IMR-90 (cell line): Measurements from ENCODE around the gene C12orf75. TPM values are rescaled to one million over a fixed set of nuclear protein-coding genes. Genes with fewer than 3 reads are reported as not detected.
A peak's percentile ranks its signal among the peaks of the same experiment; 100 is the strongest.
"Not testable (repeated sequence)": the region's sequence is repeated elsewhere in the genome, so short reads cannot be mapped to it uniquely, and the experiment has no call there.

Experiments
- ATAC-seq: fragments of 200-7000 bp; cut with Tn5 transposase; 2 replicates; pipeline ENCODE4 v1.9.1; 2020; ENCODE audit warnings: low read depth, mild to moderate bottlenecking, moderate library complexity
- BruUV-seq: library from RNA; stranded (reverse); fragments of 400-500 nt; replicated peaks from 2 replicates; lab custom pipeline; 2021; lab: Mats Ljungman, UMichigan
- CTCF ChIA-PET: fragments of 300-600 bp; formaldehyde crosslinking; extraction: SDS; loops from one replicate; lab custom pipeline; 2021; ENCODE audit warnings: antibody characterized with exemption; lab: Yijun Ruan, JAX
- POLR2A ChIA-PET: fragments of 300-600 bp; sonication (Branson Sonifier 250); formaldehyde crosslinking; loops from one replicate; lab custom pipeline; 2022; ENCODE audit warnings: antibody characterized with exemption; ENCODE audit not compliant: unreplicated experiment; lab: Charles Lee
- DNase-seq: peaks from one replicate; pipeline ENCODE4 v3.0.0; 2013
- H2AFZ ChIP-seq: replicated peaks from 2 replicates; pipeline ENCODE3; 2013; ENCODE audit warnings: low read length, mild to moderate bottlenecking; ENCODE audit not compliant: poor library complexity
- H2AK5ac ChIP-seq: 2 replicates; pipeline ENCODE4 v1.6.1; 2013; ENCODE audit warnings: low read depth, low read length, inconsistent platforms
- H2AK9ac ChIP-seq: replicated peaks from 2 replicates; pipeline ENCODE3; 2013; ENCODE audit warnings: mild to moderate bottlenecking, low read depth, low read length, moderate library complexity; ENCODE audit not compliant: poor library complexity
- H2BK120ac ChIP-seq: 2 replicates; pipeline ENCODE4 v1.6.1; 2013; ENCODE audit warnings: low read depth, low read length, inconsistent platforms
- H2BK15ac ChIP-seq: 3 replicates; pipeline ENCODE4 v1.6.1; 2013; ENCODE audit warnings: low read depth, low read length, inconsistent platforms
- H2BK20ac ChIP-seq: 2 replicates; pipeline ENCODE4 v1.6.1; 2013; ENCODE audit warnings: low read depth, mild to moderate bottlenecking, inconsistent platforms, low read length, moderate library complexity
- H2BK5ac ChIP-seq: 2 replicates; pipeline ENCODE4 v1.6.1; 2013; ENCODE audit warnings: mild to moderate bottlenecking, low read depth, low read length, inconsistent platforms; ENCODE audit not compliant: poor library complexity, severe bottlenecking
- H3K14ac ChIP-seq: replicated peaks from 2 replicates; pipeline ENCODE4 v1.6.1; 2013; ENCODE audit warnings: low read depth, low read length, inconsistent platforms
- H3K18ac ChIP-seq: 2 replicates; pipeline ENCODE4 v1.6.1; 2013; ENCODE audit warnings: low read depth, low read length, control low read depth
- H3K23ac ChIP-seq: 2 replicates; pipeline ENCODE4 v1.6.1; 2013; ENCODE audit warnings: low read depth, low read length, inconsistent platforms
- H3K27ac ChIP-seq: 2 replicates; pipeline ENCODE4 v1.5.1; 2013; ENCODE audit warnings: mild to moderate bottlenecking, control low read depth, low read length; ENCODE audit not compliant: insufficient read depth
- H3K27me3 ChIP-seq: 2 replicates; pipeline ENCODE4 v1.6.1; 2013; ENCODE audit warnings: low read length; ENCODE audit not compliant: control insufficient read depth, insufficient read depth
- H3K36me3 ChIP-seq: 2 replicates; pipeline ENCODE4 v1.6.1; 2013; ENCODE audit warnings: low read length, mixed read lengths; ENCODE audit not compliant: control insufficient read depth, insufficient read depth
- H3K4ac ChIP-seq: 2 replicates; pipeline ENCODE4 v1.6.1; 2013; ENCODE audit warnings: low read depth, low read length, inconsistent platforms
- H3K4me1 ChIP-seq: 2 replicates; pipeline ENCODE4 v1.6.1; 2013; ENCODE audit warnings: low read length, mixed read lengths; ENCODE audit not compliant: control insufficient read depth, insufficient read depth
- H3K4me2 ChIP-seq: 2 replicates; pipeline ENCODE4 v1.6.1; 2013; ENCODE audit warnings: low read depth, mild to moderate bottlenecking, control low read depth, low read length, moderate library complexity
- H3K4me3 ChIP-seq: 2 replicates; pipeline ENCODE4 v1.5.1; 2013; ENCODE audit warnings: low read depth, mild to moderate bottlenecking, control low read depth, low read length, moderate library complexity; ENCODE audit not compliant: insufficient read depth
- H3K56ac ChIP-seq: 2 replicates; pipeline ENCODE4 v1.6.1; 2013; ENCODE audit warnings: low read length, inconsistent platforms; ENCODE audit not compliant: insufficient read depth; ENCODE audit errors: extremely low read depth
- H3K79me1 ChIP-seq, 2 experiments: 2 replicates each; pipeline ENCODE4 v1.6.1; 2013; ENCODE audit warnings: low read length in 2 of 2, inconsistent platforms in 1 of 2, low read depth in 1 of 2
- H3K9ac ChIP-seq: 2 replicates; pipeline ENCODE4 v1.6.1; 2013; ENCODE audit warnings: low read depth, low read length, control low read depth
- H3K9me1 ChIP-seq: 2 replicates; pipeline ENCODE4 v1.6.1; 2013; ENCODE audit warnings: low read length, inconsistent platforms; ENCODE audit not compliant: insufficient read depth
- H3K9me3 ChIP-seq: 2 replicates; pipeline ENCODE4 v1.6.1; 2013; ENCODE audit warnings: low read length; ENCODE audit not compliant: control insufficient read depth, insufficient read depth
- H4K20me1 ChIP-seq: 2 replicates; pipeline ENCODE4 v1.6.1; 2013; ENCODE audit warnings: low read length, inconsistent platforms; ENCODE audit not compliant: insufficient read depth
- H4K5ac ChIP-seq: 2 replicates; pipeline ENCODE4 v1.6.1; 2013; ENCODE audit warnings: mild to moderate bottlenecking, low read depth, low read length, control low read depth
- H4K8ac ChIP-seq, 2 experiments: 2 replicates each; pipeline ENCODE4 v1.6.1; 2013; ENCODE audit warnings: low read depth in 2 of 2, low read length in 2 of 2, control low read depth in 1 of 2, inconsistent platforms in 1 of 2
- H4K91ac ChIP-seq: 2 replicates; pipeline ENCODE4 v1.6.1; 2013; ENCODE audit warnings: low read depth, low read length, inconsistent platforms; ENCODE audit not compliant: insufficient read depth
- WGBS, 2 experiments: methylation state at CpG; one replicate each; pipeline versions ENCODE4 v1.1.5 to v1.1.7; 2013; ENCODE audit warnings: missing lambda C conversion rate in 2 of 2; ENCODE audit not compliant: insufficient read length in 1 of 2; ENCODE audit errors: extremely low coverage in 2 of 2; 5-methylcytosine and 5-hydroxymethylcytosine counted together
- dilution Hi-C: fragments of 300-500 bp; cut with HindIII; formaldehyde crosslinking; loops from one replicate; pipeline ENCODE4 v1.14.3; 2018; ENCODE audit warnings: low sequenced_read_pairs; ENCODE audit not compliant: unreplicated experiment
- in situ Hi-C: fragments of 300-500 bp; cut with MboI; formaldehyde crosslinking; loops from 3 replicates; pipeline ENCODE4 v1.14.3; 2019; ENCODE audit warnings: low sequenced_read_pairs, inconsistent platforms, mixed read lengths
- intact Hi-C: fragments of 100-400 bp; cut with micrococcal nuclease; formaldehyde crosslinking; loops from 2 replicates; pipeline ENCODE4 v1.10.0; 2022
- polyA plus RNA-seq, 3 experiments: library from polyadenylated mRNA; depleted of rRNA; stranded (reverse); fragments of >200 nt; gene quantifications; 2 replicates each; pipeline ENCODE4 v1.2.3, GENCODE V29; 2012; ENCODE audit warnings: low replicate concordance in 1 of 3
- total RNA-seq: library from RNA; depleted of rRNA; stranded (reverse); fragments of >200 nt; gene quantifications from 2 replicates; pipeline ENCODE4 v1.2.3, GENCODE V29; 2012

C12orf75 gene
- total and polyA plus RNA-seq, 2 of the 4 experiments (the other 2 are of a cell fraction): 145 to 278 TPM

GRCh38 chr12:105310476-105311085, 19.9 kb upstream of the C12orf75 start:
- DNase-seq, H2BK15ac ChIP-seq, ATAC-seq, H2AFZ ChIP-seq, H3K4me2 ChIP-seq, H3K4me1 ChIP-seq, H3K14ac ChIP-seq, intact Hi-C loops, H4K8ac ChIP-seq, dilution Hi-C loops, in situ Hi-C loops, H3K56ac ChIP-seq, POLR2A ChIA-PET, H3K18ac ChIP-seq, BruUV-seq, H2BK5ac ChIP-seq, CTCF ChIA-PET, H4K20me1 ChIP-seq, H3K4ac ChIP-seq, H3K9me3 ChIP-seq, H2BK20ac ChIP-seq, H3K27ac ChIP-seq, H4K5ac ChIP-seq, H3K79me1 ChIP-seq, H3K9ac ChIP-seq, H4K91ac ChIP-seq, H3K36me3 ChIP-seq, H3K27me3 ChIP-seq, H2AK9ac ChIP-seq, H3K23ac ChIP-seq, H2AK5ac ChIP-seq, H3K4me3 ChIP-seq, H3K9me1 ChIP-seq: not testable (repeated sequence)
- H2BK120ac ChIP-seq: 0 out of 2 replicates have a peak overlapping the region, but pooled peaks have one; percentile 15
- no CpG with 5 or more reads among the region's 2 CpGs for WGBS, 2 experiments

- H3K4me3 ChIP-seq, H3K27ac ChIP-seq, H4K20me1 ChIP-seq, H3K9me1 ChIP-seq, H3K36me3 ChIP-seq, H3K14ac ChIP-seq, BruUV-seq, H2AK9ac ChIP-seq, H2BK5ac ChIP-seq, H4K5ac ChIP-seq, H3K9ac ChIP-seq, H3K4ac ChIP-seq, H2BK15ac ChIP-seq, intact Hi-C loops, H2AFZ ChIP-seq, CTCF ChIA-PET, ATAC-seq, H3K27me3 ChIP-seq, H3K9me3 ChIP-seq, H3K4me2 ChIP-seq, H2BK20ac ChIP-seq, H2BK120ac ChIP-seq, H4K91ac ChIP-seq, POLR2A ChIA-PET, dilution Hi-C loops, in situ Hi-C loops, H3K23ac ChIP-seq, H3K56ac ChIP-seq: not testable (repeated sequence)
- H4K8ac ChIP-seq: 0 out of 4 replicates have a peak overlapping the region, but pooled peaks of 1 of the 2 experiments have one; percentile 51
- DNase-seq: peak; percentile 43
- H3K4me1 ChIP-seq: peaks cover 12% of the 10 kb centered on the region
- peak overlapping the region; percentile 31; the same call in 1 of the 2 replicates for H2AK5ac ChIP-seq
- H3K18ac ChIP-seq: peak overlapping the region; percentile 64; the same call in 1 of the 2 replicates
- WGBS, 2 experiments: no CpG with 5 or more reads among the region's 3 CpGs
- peaks cover 6 to 18% of the 10 kb centered on the region in 2 experiments; a peak in 3 of 4 replicates for H3K79me1 ChIP-seq
These were observed 18.6 kb upstream of the C12orf75 start for GRCh38 chr12:105311936-105312335.
